Activated naive CD8-positive, alpha-beta T cell (primary cell): Measurements from ENCODE around the gene FGD3.
"Not testable (repeated sequence)": the region's sequence is repeated elsewhere in the genome, so short reads cannot be mapped to it uniquely, and the experiment has no call there.

Experiments
- H3K27ac Mint-ChIP-seq: one replicate; pipeline ENCODE4 v1.8.0; 2021; ENCODE audit warnings: mixed read lengths
- H3K27me3 Mint-ChIP-seq: one replicate; pipeline ENCODE4 v1.8.0; 2021; ENCODE audit warnings: mixed read lengths
- H3K36me3 Mint-ChIP-seq: one replicate; pipeline ENCODE4 v1.8.0; 2021; ENCODE audit warnings: mixed read lengths
- H3K4me1 Mint-ChIP-seq: one replicate; pipeline ENCODE4 v1.8.0; 2021; ENCODE audit warnings: low read depth, mixed read lengths
- H3K4me3 Mint-ChIP-seq: one replicate; pipeline ENCODE4 v1.8.0; 2021; ENCODE audit warnings: mild to moderate bottlenecking, mixed read lengths
- H3K9me3 Mint-ChIP-seq: one replicate; pipeline ENCODE4 v1.8.0; 2021; ENCODE audit warnings: low read depth, mixed read lengths

Gene FGD3

GRCh38 chr9:92947268-92948037, at the start of gene FGD3:
TSS of gene FGD3 (plus strand) at chr9:92947523. CDS start at chr9:92976257, 28,734 bp downstream.
- peak within 1 kb of the TSS; percentile 16 for H3K27ac Mint-ChIP-seq
- no peaks in the 10 kb centered on the region for H3K27me3 Mint-ChIP-seq
- peak within 1 kb of the TSS; percentile 91 for H3K4me3 Mint-ChIP-seq
- H3K36me3 Mint-ChIP-seq: no peaks in the 10 kb centered on the region
- H3K9me3 Mint-ChIP-seq: no peaks in the 10 kb centered on the region
- H3K4me1 Mint-ChIP-seq: peaks cover 56% of the 10 kb centered on the region

GRCh38 chr9:92905137-92905536, 42.2 kb upstream of the FGD3 start:
- H3K4me3 Mint-ChIP-seq, H3K27me3 Mint-ChIP-seq: not testable (repeated sequence)

GRCh38 chr9:92911511-92912475, 35.5 kb upstream of the FGD3 start:
- Mint-ChIP-seq H3K36me3 (no peaks in the 10 kb centered on the region), H3K9me3 (no peaks in the 10 kb centered on the region), H3K4me1 (peaks cover 6% of the 10 kb centered on the region), H3K27ac (no peak overlapping the region), H3K4me3 (no peak overlapping the region), H3K27me3 (peaks cover 6% of the 10 kb centered on the region)

More at GRCh38 chr9:92905137-92905536, 42.2 kb upstream of the FGD3 start:
- not testable (repeated sequence) for H3K4me1 Mint-ChIP-seq, H3K9me3 Mint-ChIP-seq, H3K27ac Mint-ChIP-seq, H3K36me3 Mint-ChIP-seq

- H3K4me1 Mint-ChIP-seq: peaks cover 12% of the 10 kb centered on the region
- H3K4me3 Mint-ChIP-seq: no peak overlapping the region
- no peaks in the 10 kb centered on the region for H3K36me3 Mint-ChIP-seq
- H3K27me3 Mint-ChIP-seq: no peaks in the 10 kb centered on the region
- no peaks in the 10 kb centered on the region for H3K9me3 Mint-ChIP-seq
- H3K27ac Mint-ChIP-seq: no peak overlapping the region
Measured at GRCh38 chr9:92917176-92917800, 30.0 kb upstream of the FGD3 start.

GRCh38 chr9:92920437-92920836, 26.9 kb upstream of the FGD3 start:
- H3K9me3 Mint-ChIP-seq: no peaks in the 10 kb centered on the region
- H3K4me3 Mint-ChIP-seq: no peak overlapping the region
- H3K27me3 Mint-ChIP-seq: no peaks in the 10 kb centered on the region
- H3K36me3 Mint-ChIP-seq: no peaks in the 10 kb centered on the region
- peaks cover 12% of the 10 kb centered on the region for H3K4me1 Mint-ChIP-seq
- no peak overlapping the region for H3K27ac Mint-ChIP-seq

GRCh38 chr9:92931606-92932005, 15.7 kb upstream of the FGD3 start:
- Mint-ChIP-seq H3K27ac (no peak overlapping the region), H3K4me1 (peaks cover 2% of the 10 kb centered on the region), H3K27me3 (no peaks in the 10 kb centered on the region), H3K36me3 (no peaks in the 10 kb centered on the region), H3K9me3 (no peaks in the 10 kb centered on the region), H3K4me3 (no peak overlapping the region)

GRCh38 chr9:92934321-92934720, 13.0 kb upstream of the FGD3 start:
- H3K4me3 Mint-ChIP-seq: no peak overlapping the region
- H3K27ac Mint-ChIP-seq: no peak overlapping the region
- H3K36me3 Mint-ChIP-seq: no peaks in the 10 kb centered on the region
- H3K9me3 Mint-ChIP-seq: no peaks in the 10 kb centered on the region
- H3K27me3 Mint-ChIP-seq: no peaks in the 10 kb centered on the region
- H3K4me1 Mint-ChIP-seq: peaks cover 2% of the 10 kb centered on the region

- H3K27me3 Mint-ChIP-seq: no peaks in the 10 kb centered on the region
- no peaks in the 10 kb centered on the region for H3K9me3 Mint-ChIP-seq
- no peaks in the 10 kb centered on the region for H3K36me3 Mint-ChIP-seq
- no peak overlapping the region for H3K27ac Mint-ChIP-seq
- peaks cover 3% of the 10 kb centered on the region for H3K4me1 Mint-ChIP-seq
- H3K4me3 Mint-ChIP-seq: no peak overlapping the region
Measured at GRCh38 chr9:92938025-92938424, 9.3 kb upstream of the FGD3 start.

GRCh38 chr9:92941861-92942260, 5.5 kb upstream of the FGD3 start:
- Mint-ChIP-seq H3K27ac (no peak overlapping the region), H3K4me1 (peaks cover 14% of the 10 kb centered on the region)

GRCh38 chr9:92942688-92943616, 4.4 kb upstream of the FGD3 start:
- no peak overlapping the region for H3K4me3 Mint-ChIP-seq
- H3K4me1 Mint-ChIP-seq: peaks cover 18% of the 10 kb centered on the region
- H3K27me3 Mint-ChIP-seq: no peaks in the 10 kb centered on the region
- no peaks in the 10 kb centered on the region for H3K36me3 Mint-ChIP-seq
- no peaks in the 10 kb centered on the region for H3K9me3 Mint-ChIP-seq
- no peak overlapping the region for H3K27ac Mint-ChIP-seq

More at GRCh38 chr9:92941861-92942260, 5.5 kb upstream of the FGD3 start:
- no peak overlapping the region for H3K4me3 Mint-ChIP-seq
- no peaks in the 10 kb centered on the region for H3K27me3 Mint-ChIP-seq
- H3K9me3 Mint-ChIP-seq: no peaks in the 10 kb centered on the region
- H3K36me3 Mint-ChIP-seq: no peaks in the 10 kb centered on the region

- no peaks in the 10 kb centered on the region for H3K9me3 Mint-ChIP-seq
- peaks cover 38% of the 10 kb centered on the region for H3K4me1 Mint-ChIP-seq
- H3K4me3 Mint-ChIP-seq: no peak overlapping the region
Measured at GRCh38 chr9:92944921-92945320, 2.4 kb upstream of the FGD3 start.

GRCh38 chr9:92945796-92946195, 1.5 kb upstream of the FGD3 start:
- no peaks in the 10 kb centered on the region for H3K36me3 Mint-ChIP-seq
- no peaks in the 10 kb centered on the region for H3K9me3 Mint-ChIP-seq
- no peaks in the 10 kb centered on the region for H3K27me3 Mint-ChIP-seq
- H3K4me1 Mint-ChIP-seq: peaks cover 46% of the 10 kb centered on the region
- no peak overlapping the region for H3K27ac Mint-ChIP-seq
- H3K4me3 Mint-ChIP-seq: no peak overlapping the region

More at GRCh38 chr9:92944921-92945320, 2.4 kb upstream of the FGD3 start:
- Mint-ChIP-seq H3K27ac (no peak overlapping the region), H3K27me3 (no peaks in the 10 kb centered on the region), H3K36me3 (no peaks in the 10 kb centered on the region)

GRCh38 chr9:92948038-92948534, 763 bp downstream of the FGD3 start:
- H3K27ac Mint-ChIP-seq: no peak overlapping the region
- peak overlapping the region; percentile 91 for H3K4me3 Mint-ChIP-seq
- H3K36me3 Mint-ChIP-seq: no peaks in the 10 kb centered on the region
- H3K4me1 Mint-ChIP-seq: peaks cover 62% of the 10 kb centered on the region
- H3K9me3 Mint-ChIP-seq: no peaks in the 10 kb centered on the region
- H3K27me3 Mint-ChIP-seq: no peaks in the 10 kb centered on the region

GRCh38 chr9:92948632-92949031, 1.3 kb downstream of the FGD3 start:
- Mint-ChIP-seq H3K9me3 (no peaks in the 10 kb centered on the region), H3K36me3 (no peaks in the 10 kb centered on the region), H3K27me3 (no peaks in the 10 kb centered on the region), H3K4me3 (peak overlapping the region; percentile 91), H3K27ac (no peak overlapping the region), H3K4me1 (peaks cover 65% of the 10 kb centered on the region)
